Limb (tissue), 2 donors: ENCODE results near the gene PLA2G12A.

ENCODE experiments used
- DNase-seq, 2 donors: peaks; one replicate each; pipeline ENCODE4 v3.0.0-alpha.2; 2016; ENCODE audit errors: extremely low spot score in 2 of 2

The PLA2G12A gene

DNA sequence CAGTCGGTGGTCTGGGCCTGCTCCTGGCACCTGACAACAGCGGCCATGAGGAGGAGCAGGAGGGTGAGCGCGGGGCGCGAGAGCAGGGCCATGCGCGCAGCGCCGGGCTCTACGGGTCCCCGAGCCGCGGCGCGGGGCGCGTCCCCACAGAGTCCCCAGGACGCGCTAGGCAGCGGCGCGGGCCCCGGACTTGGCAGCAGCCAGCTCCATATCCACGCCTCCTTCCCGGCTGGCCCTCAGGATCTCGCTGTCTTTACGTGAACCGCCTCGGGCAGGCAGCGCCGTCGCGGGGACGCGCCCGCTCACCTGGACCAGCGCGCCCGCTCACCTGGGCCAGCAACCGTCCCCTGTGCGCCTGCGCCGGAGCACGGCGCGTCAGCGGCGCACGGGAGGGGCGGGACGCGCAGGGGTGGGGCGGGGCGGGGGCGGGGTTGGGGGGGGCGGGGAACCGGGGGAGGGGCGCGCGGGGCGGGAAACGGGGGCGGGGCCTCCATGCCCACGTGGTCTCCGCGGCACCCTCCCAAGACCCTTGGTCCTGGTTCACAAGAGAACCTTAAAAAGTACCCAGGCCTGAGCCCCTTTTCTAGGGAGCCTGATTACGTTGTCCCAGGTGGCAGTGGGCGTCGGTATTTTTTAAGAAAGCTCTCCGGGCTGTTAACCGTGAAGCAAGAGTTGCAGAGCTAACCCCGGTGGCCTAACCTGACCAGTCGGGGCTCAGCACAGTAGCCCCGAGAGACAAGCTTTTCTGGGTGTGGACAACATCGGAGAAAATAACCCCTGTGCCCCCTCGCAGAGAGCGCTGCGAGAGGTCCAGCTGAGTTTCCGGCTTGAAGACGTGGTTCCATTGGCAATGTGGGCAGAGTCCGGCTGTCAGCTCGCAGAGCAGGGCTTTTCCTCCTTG lies at the start of gene PLA2G12A:
TSS of gene PLA2G12A (minus strand) at position 353 of the 901 bp plus-strand sequence. CDS start at position 92, 261 bp downstream.
- DNase-seq = peak; percentile 64 to 86

DNA sequence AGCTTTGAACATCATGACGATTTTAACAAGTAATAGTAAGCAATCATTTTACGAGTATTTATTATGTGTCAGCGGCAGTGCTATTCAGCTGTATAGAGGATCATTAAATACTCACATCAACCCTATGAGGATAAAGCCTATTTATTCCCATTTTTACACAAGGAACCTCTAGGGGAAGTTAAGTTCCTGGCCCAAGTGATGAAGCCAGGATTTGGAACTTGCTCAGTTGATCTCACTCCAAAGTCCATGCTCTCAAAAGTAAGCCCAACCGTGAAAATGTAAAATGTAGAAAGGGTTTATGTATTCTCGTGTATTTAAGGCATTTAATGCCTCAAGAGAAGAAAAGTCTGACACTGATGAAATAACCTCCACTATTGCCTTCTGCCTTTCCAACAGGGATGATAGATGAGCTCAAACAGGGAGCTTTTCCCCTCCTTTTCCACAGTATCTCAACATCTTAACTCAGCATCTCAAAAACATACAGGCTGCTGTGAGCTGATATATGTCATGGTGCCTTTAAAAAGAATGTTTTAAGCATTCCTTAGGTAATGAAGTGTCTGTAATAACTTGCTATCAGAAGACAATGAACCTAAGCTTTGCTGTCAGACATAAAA lies 35.0 kb upstream of the PLA2G12A start:
- peak in 1 of 2 donors; percentile 20 for DNase-seq

DNA sequence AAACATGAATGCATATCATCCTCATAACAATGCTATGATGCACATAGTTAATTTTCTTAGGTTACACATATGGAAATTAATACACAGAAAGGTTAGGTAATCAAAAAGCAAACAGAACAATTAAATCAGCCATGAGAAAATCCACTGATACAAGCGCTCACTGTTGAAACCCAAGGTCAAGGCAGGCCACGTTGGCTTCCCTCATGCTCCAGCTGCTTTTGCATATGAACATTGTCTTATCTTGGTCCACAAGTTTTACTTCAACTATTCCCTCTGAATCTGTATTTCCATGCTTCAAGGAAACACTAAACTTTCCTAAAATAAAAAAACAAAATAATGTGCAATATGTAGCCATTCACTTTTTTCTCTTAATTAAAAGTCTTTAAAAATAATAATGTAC lies 34.5 kb upstream of the PLA2G12A start:
- DNase-seq = no peak

DNA sequence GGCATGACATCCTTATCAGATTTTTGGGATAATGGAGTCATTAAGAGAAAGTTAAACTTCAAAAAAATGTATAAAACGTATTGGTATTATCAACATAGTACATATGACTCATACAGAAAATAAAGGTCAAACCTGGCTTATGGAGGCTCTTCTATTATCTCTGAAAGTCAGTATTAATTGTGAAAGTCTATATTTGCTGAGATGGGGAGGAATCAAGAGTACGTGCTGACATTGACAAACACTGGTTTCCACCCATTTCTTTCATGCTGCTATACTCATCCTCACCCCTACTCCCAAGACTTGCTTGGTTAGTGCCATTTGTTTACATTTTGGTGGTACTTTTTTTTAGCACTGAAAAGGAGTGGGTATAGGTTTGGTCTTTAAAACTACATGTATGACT lies 30.8 kb upstream of the PLA2G12A start:
- DNase-seq = no peak

DNA sequence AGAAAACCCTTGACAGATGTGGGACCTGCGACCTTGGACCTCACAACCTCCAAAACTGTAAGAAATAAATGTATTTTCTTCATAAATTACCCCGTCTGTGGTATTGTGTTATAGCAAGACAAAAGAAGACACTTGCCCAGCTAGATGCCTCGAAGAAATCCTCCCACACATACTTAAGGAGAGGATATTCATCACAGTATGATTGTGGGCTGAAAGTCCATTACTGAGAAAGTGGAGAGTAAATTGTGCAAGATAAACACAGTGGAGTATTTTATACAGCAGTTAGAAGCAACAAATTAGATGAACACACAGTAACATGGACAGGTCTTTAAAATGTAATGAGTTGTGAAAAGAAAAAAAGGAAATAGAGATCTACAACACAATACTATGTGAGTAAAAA lies 25.8 kb upstream of the PLA2G12A start:
- DNase-seq = no peak

DNA sequence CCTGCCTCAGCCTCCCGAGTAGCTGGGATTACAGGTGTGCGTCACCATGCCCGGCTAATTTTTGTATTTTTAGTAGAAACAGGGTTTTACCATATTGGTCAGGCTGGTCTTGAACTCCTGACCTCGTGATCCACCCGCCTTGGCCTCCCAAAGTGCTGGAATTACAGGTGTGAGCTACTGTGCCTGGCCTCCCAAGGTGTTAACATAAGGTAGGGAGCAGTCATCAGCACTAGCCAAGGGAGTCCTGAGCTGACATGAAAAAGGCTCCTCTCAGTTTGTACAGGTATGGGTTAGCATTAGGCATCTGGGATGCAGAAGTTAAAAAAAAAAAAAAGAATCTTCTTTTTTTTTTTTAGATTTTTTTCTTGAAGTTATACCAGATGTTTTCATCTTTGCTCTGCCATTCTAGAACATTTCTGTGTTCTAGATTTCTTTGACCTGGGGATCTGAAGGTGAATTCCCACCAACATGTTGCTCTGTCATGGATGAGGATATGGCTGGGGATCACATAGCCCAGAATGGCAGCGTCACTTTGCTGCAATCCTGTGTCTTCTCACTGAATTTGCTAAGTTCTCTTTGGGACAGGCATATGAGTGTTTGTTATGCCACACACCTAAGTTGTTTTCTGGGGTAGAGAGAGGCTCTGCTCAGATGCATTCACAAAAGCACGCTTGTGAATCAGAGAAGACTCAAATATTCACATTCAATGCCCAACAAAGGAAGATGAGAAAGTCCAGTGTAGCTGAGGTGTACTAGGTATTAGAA lies 24.4 kb upstream of the PLA2G12A start:
- DNase-seq = no peak

DNA sequence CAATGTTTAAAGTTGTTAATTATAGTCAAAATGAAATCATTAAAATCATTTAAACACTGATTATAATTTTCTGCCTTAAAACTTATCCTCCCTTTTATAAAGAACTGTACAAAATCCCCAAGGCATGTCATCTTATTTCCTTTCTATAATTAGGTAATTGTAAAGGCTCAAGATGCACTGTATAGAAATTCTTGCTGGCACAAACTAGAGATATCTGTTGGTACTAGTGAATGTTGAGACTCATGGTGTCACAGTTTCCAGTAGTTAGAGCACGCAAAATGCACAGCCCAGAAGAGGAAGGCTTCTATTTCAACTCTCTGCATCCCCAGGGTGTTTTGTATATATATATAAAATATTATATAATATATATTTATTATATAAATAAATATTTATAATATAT lies 22.7 kb upstream of the PLA2G12A start:
- no peak for DNase-seq

DNA sequence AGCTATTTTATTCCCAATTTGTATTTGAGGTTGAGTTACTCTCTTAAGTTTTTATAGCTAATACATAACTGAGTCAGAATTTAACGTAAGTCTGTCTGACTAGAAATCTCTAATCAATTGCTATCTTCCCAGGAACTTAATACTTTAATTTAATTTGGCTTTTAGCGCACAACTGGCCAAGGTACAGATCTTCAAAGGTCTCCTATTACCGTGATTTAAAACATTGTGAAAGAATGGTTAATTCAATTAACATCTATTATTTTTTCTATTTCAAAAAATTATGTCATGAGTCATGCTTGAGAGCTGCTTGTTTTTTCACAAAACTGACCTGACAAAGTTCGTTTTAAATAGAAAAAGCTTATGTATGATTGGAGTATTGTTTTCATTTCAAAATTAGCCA lies 22.0 kb upstream of the PLA2G12A start:
- DNase-seq = no peak

DNA sequence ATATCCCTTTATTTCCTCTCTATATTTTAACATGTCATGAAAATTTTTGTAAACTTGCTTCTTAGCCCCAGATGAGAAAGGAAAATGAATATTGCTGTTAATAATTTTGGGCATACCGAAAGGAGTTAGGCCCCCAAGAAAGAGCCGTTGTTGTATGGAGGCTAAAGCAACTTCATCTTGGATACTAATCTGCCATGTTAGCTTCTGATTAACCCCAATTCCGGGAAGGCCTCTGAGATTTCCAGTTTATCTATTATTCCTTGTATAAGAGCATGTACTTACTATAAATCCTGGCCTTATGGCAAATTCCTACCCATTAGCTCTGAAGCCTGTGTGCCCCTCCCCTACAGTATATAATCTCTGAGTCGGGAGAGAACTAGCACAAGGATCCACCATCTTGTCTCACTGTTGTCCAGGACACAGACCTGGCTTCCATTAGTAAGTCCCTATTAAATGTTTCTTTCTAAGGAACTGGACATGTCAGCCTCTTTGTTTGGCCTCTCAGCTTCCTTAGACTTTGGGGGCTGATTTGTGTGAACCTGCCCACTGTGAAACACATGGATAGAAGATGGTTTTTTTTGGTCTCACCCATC lies 20.9 kb upstream of the PLA2G12A start:
- DNase-seq = no peak

DNA sequence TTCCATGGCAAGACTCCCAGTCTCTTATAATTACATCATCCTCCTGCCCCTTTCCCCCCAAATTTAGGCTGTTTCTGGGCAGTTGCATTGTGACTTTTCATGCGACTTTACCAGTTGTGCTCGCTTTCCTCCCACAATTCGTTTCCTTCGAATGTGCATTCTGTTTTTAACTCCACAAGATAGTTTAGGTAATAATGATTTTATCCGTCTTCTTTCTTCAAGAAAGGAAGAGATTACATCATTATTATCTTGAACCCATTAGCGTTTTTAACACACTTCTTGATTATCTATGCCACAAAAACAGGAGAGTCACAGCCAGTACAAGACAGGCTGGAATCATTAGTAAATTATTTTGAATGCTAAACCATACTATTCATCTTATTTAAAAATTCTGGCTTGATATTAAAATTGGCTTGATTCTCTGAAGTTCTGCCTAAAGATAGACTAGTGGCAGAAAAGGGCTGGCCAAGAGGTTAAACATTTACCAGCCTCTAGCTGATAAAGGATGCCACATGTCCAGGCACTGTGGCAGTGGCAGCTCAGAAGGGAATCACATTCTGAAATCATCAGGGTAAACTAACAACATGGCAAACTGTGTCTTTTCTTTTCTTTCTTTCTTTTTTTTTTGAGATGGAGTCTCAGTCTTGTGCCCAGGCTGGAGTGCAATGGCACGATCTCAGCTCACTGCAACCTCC lies 19.7 kb upstream of the PLA2G12A start:
- DNase-seq = no peak

DNA sequence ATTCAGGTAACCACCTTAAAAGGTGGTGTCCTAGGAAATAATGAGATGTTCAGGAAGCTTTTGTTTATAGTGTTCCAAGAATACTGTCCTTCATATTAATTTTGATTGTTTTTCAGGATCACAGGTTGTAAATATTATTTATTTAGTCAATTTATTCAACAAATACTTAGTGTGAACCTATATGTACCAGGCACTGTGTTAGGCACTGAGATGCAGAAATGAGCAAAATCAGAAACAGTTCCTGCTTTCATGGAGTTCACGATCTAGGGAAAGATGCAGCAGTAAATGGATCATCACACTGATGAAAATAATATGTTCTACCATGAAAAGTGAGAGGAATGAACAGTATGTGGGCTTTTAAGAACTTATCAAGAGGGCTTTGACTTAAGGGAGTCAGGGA lies 18.2 kb upstream of the PLA2G12A start:
- no peak for DNase-seq

DNA sequence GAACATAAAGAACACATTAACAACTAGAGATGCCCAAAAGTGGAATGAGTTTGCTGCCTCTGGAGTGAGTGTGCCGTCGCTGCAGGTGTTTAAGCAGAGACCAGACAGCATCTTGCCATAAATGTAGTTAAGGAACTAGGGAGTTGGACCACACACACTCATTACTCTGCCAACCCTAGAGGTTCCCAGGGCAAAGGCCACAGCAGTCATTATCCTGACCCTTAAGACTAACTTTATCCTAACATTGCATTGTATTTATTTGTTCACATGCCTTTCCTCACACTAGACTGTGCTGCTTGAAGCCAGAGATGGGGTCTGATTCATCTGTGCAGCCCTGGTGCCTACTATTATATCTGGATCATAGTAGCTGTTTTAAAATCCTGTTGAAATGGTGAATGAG lies 16.9 kb upstream of the PLA2G12A start:
- DNase-seq = no peak

DNA sequence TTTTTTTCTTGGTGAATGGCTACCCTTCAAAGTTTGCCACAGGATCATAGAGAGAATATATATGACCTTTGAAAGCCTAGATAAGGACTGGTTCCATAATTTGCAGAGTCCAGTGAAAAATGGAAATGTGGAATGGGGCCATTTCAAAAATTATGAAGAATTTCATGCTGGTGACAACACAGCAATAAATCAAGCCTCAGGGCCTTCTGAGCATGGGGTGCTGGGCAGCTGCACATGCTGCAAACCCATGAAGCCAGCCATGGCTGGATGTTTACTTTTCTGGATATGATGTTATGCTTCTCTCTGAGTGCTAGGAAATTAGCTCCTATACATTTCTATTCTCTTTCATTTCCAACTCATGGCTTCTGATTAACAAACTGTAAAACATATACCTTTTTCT lies 16.0 kb upstream of the PLA2G12A start:
- no peak for DNase-seq

DNA sequence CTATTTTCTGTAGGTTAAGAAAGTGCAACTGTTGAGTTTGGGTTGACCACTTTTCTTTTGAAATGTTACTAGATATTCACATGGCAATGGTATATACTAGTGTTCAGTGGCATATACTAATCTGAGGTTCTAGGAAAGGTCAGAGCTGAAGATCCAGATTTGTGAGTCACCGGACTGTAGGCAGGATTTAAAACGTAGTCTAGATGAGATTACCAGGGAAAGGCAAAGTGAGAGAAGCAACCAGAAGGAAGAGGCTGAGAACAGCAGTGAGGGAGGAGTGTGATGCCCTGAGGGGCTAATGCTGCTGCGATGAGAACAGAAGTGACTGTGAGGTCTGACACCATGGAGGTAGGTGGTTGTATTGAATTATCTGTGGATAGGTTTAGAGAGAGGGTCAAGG lies 9.7 kb upstream of the PLA2G12A start:
- no peak for DNase-seq

DNA sequence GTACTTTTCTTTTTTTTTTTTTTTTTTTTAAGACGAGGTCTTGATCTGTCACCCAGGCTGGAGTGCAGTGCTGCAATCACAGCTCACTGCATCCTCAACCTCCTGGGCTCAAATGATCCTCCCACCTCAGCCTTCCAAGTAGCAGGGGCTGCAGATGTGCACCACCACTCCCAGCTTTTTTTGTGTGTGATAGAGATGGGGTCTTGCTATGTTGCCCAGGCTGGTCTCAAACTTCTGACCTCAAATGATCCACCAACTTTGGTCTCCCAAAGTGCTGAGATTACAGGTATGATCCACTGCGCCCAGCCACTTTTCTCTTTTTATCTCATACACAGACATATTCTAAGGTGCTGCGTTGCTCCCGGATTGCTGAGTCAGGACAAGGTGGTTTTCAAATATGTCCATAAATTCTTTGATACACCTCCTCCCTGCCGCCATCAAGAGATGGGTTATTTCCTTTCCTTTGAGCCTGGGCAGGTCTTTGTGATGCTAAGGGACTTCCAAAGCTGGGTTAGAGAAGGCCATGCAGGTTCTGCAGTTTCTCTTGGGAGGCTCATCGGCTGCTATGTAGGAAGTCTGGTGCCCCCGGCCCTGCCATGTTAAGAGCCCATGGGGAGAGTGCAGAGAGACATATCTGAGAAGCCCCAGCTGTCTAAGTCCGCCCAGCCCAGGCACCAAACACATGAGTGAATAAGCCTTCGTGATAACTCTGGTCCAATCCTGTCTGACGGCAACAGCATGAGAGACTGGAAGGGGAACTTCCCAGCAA lies 8.4 kb upstream of the PLA2G12A start:
- DNase-seq = no peak

DNA sequence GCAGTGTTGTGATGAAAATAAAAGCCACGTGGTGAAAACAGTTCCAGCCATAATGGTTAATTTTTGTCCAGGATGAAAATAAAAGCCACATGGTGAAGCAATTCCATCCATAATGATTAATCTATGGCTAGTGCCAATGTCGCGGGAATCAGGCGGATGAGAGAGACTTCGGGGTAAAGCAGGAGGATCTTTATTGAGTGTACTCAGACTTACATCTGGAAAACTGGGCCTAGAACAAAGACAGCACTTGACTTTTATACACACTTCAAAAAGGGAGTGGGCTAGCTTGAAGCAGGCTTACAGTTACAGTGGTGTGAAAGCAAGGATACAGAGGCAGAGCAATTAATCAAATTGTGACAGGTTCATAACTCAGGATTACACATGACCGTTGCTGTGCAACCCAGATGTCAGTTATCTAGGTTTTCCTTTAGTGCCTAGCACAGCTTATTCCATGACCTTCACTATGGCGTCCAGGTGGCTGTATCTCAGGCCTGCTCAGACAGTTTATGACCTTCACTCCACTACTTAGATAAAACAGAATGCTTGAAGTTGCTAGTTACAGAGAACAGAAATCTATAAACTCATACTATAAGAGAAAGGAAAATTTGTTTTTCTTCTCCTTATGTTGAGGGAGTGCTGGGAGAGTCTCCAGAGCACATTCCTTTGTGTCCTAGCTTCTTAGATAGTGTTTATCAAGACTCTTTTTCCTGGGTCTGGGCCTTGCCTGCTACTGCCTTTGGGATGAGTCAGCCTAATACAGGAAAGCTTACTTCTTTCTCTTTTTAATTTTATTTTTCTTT lies 5.9 kb upstream of the PLA2G12A start:
- DNase-seq = no peak

DNA sequence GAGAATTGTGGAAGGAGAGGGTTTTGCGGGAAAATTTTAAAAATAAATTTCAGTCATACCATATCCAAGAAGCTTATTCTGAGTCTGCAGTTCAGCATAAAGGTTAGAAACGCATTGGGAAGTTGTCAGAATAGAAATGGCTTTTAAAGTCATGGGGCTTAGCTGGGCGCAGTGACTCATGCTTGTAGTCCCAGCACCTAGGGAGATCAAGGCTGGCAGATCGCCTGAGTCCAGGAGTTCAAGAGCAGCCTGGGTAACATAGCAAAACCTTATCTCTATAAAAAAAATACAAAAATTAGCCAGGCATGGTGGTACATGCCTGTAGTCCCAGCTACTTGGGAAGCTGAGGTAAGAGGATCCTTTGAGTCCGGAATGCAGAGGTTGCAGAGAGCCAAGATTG lies 3.9 kb upstream of the PLA2G12A start:
- DNase-seq = no peak

DNA sequence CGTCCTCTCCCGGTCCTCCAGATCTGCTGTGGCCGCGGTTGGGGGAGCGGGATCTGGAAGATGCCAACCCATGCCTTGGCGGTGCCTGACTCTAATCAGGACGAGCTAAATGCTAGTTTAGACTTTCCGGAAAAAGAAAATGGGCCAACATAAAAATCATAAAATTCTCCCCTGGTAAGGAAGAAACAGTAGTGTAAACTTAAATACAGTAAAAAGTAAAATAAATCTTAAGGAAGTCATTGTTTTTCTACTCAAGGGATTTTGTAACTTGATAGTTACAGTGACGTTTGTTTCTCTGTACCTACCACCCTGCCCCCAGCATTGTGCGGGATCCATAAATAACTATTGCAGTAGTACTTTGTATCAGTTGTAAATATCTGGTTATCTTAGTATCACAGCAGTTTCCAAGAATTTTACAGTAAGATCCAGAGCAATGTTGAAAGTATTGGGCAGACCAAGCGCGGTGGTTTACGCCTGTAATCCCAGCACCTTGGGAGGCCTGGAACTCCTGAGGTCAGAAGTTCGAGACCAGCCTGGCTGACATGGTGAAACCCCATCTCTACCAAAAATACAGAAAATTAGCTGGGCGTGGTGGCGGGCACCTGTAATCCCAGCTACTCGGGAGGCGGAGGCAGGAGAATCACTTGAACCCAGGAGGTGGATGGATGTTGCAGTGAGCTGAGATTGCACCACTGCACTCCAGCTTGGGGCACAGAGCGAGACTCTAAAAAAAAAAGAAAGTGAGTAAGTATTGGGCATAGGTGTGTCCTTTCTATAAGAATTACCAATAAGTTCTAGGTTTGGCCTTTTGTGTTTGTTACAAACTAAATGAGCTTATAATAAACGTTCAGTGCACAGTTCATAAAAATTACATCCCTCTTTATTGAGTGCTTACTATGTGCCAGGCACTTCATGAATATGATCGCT lies 1.0 kb upstream of the PLA2G12A start:
- no peak for DNase-seq
